HepG2 (cell line): ENCODE results near the gene CGREF1. TPM values are rescaled to one million over a fixed set of nuclear protein-coding genes. Genes with fewer than 3 reads are reported as not detected.

Experiments
- ATF7 ChIP-seq, 2 experiments: fragments of 450-650 bp in 1 of 2; sonication (generic) in 1 of 2; formaldehyde crosslinking in 1 of 2; IDR thresholded peaks; 2 replicates each; pipeline versions ENCODE4 v1.4.0 to v1.6.1; 2016 to 2020; ENCODE audit warnings: antibody characterized with exemption in 1 of 2, mild to moderate bottlenecking in 1 of 2, missing genetic modification reagents in 1 of 2
- GATAD1 ChIP-seq: IDR thresholded peaks from 2 replicates; pipeline ENCODE4 v1.6.1; 2016; ENCODE audit warnings: missing genetic modification reagents, missing compliant biosample characterization
- GPBP1L1 ChIP-seq: sonication (generic); formaldehyde crosslinking; IDR thresholded peaks from 2 replicates; pipeline ENCODE4 v1.5.0; 2020; ENCODE audit warnings: mild to moderate bottlenecking, missing genetic modification reagents
- HHEX ChIP-seq: IDR thresholded peaks from 2 replicates; pipeline ENCODE4 v1.6.1; 2016; ENCODE audit warnings: control low read depth
- NONO ChIP-seq, 2 experiments: fragments of 450-650 bp in 1 of 2; sonication (generic) in 1 of 2; formaldehyde crosslinking in 1 of 2; IDR thresholded peaks in 1 of 2; conservative IDR thresholded peaks in 1 of 2; 2 replicates each; pipeline versions ENCODE4 v1.6.1 to v1.8.0; 2017 to 2022; ENCODE audit warnings: mild to moderate bottlenecking in 1 of 2, missing genetic modification reagents in 1 of 2, moderate library complexity in 1 of 2
- NR0B2 ChIP-seq: sonication (generic); formaldehyde crosslinking; IDR thresholded peaks from 2 replicates; pipeline ENCODE4 v1.4.0; 2020; ENCODE audit warnings: mild to moderate bottlenecking, missing genetic modification reagents
- PHF5A ChIP-seq: IDR thresholded peaks from one replicate; pipeline ENCODE4 v1.6.1; 2018; ENCODE audit warnings: low read depth, missing genetic modification reagents; ENCODE audit not compliant: unreplicated experiment
- SNRNP70 ChIP-seq: fragments of 200-400 bp; formaldehyde crosslinking; IDR thresholded peaks from 2 replicates; pipeline ENCODE4 v1.6.1; 2017; ENCODE audit warnings: mild to moderate bottlenecking, low read depth, low read length, moderate library complexity
- SRY ChIP-seq: sonication (generic); formaldehyde crosslinking; IDR thresholded peaks from 2 replicates; pipeline ENCODE4 v1.8.0; 2022; ENCODE audit warnings: mild to moderate bottlenecking, missing genetic modification reagents
- ZBTB26 ChIP-seq: IDR thresholded peaks from 2 replicates; pipeline ENCODE4 v1.6.1; 2016; ENCODE audit warnings: missing compliant biosample characterization, missing genetic modification reagents, borderline replicate concordance
- ZFP36L2 ChIP-seq: sonication (generic); formaldehyde crosslinking; IDR thresholded peaks from 2 replicates; pipeline ENCODE4 v1.4.0; 2020; ENCODE audit warnings: missing genetic modification reagents
- ZNF232 ChIP-seq: sonication (generic); formaldehyde crosslinking; IDR thresholded peaks from 2 replicates; pipeline ENCODE4 v1.4.0; 2020; ENCODE audit warnings: missing genetic modification reagents, borderline replicate concordance
- ZNF256 ChIP-seq: sonication (generic); formaldehyde crosslinking; conservative IDR thresholded peaks from 2 replicates; pipeline ENCODE4 v1.4.0; 2020; ENCODE audit warnings: missing genetic modification reagents
- ZNF354B ChIP-seq: sonication (generic); formaldehyde crosslinking; IDR thresholded peaks from 2 replicates; pipeline ENCODE4 v1.8.0; 2022; ENCODE audit warnings: mild to moderate bottlenecking, missing genetic modification reagents
- ZNF44 ChIP-seq: sonication (generic); formaldehyde crosslinking; IDR thresholded peaks from 2 replicates; pipeline ENCODE4 v1.5.1; 2020; ENCODE audit warnings: mild to moderate bottlenecking, missing genetic modification reagents
- ZNF441 ChIP-seq: sonication (generic); formaldehyde crosslinking; IDR thresholded peaks from 2 replicates; pipeline ENCODE4 v1.7.0; 2021; ENCODE audit warnings: missing genetic modification reagents, borderline replicate concordance
- ZNF552 ChIP-seq: sonication (generic); formaldehyde crosslinking; IDR thresholded peaks from 2 replicates; pipeline ENCODE4 v1.9.0; 2022; ENCODE audit warnings: missing genetic modification reagents, mild to moderate bottlenecking, borderline replicate concordance
- ZNF878 ChIP-seq: sonication (generic); formaldehyde crosslinking; IDR thresholded peaks from 2 replicates; pipeline ENCODE4 v1.8.1; 2023; ENCODE audit warnings: mild to moderate bottlenecking, missing genetic modification reagents, moderate library complexity
- ZSCAN9 ChIP-seq: IDR thresholded peaks from 2 replicates; pipeline ENCODE4 v1.6.1; 2016; ENCODE audit warnings: borderline replicate concordance
- polyA plus RNA-seq, 8 experiments: library from polyadenylated mRNA; depleted of rRNA in 3 of 8; stranded (reverse) in 7 of 8; unstranded in 1 of 8; fragments of >200 nt; fragmentation: Illumina TruSeq in 4 of 8; extraction: Trizol in 4 of 8; gene quantifications; 2 replicates each; pipeline versions ENCODE4 v1.2.1 to v1.2.3, GENCODE V29; 2011 to 2016; ENCODE audit warnings: low read depth in 4 of 8, missing spikeins in 1 of 8, mixed read lengths in 1 of 8; ENCODE audit not compliant: insufficient read depth in 1 of 8
- total RNA-seq, 5 experiments: library from RNA; depleted of rRNA; stranded (reverse); fragments of >200 nt; fragmentation: Illumina TruSeq; extraction: Trizol; gene quantifications; 2 replicates each; pipeline ENCODE4 v1.2.3, GENCODE V29; 2016; ENCODE audit warnings: low read depth in 1 of 5
- TF ChIP-seq, protein P1 (sequence below): sonication (generic); formaldehyde crosslinking; IDR thresholded peaks from 2 replicates; pipeline ENCODE4 v1.4.0; 2020; ENCODE audit warnings: missing genetic modification reagents
- TF ChIP-seq, protein P2 (sequence below): sonication (generic); formaldehyde crosslinking; IDR thresholded peaks from 2 replicates; pipeline ENCODE4 v1.4.0; 2020; ENCODE audit warnings: low read depth, mild to moderate bottlenecking, missing genetic modification reagents
- TF ChIP-seq, protein P3 (sequence below): sonication (generic); formaldehyde crosslinking; IDR thresholded peaks from 2 replicates; pipeline ENCODE4 v1.5.0; 2020; ENCODE audit warnings: mild to moderate bottlenecking, missing genetic modification reagents

Gene CGREF1
- total and polyA plus RNA-seq, 2 of the 13 experiments (the other 11 are each of a cell fraction or from before 2014, with no cell fraction given): 13.9 to 23.4 TPM

- TF ChIP-seq ZSCAN9 (no peak), NONO (IDR thresholded peaks at IDR 0.05) (no peak), NONO (CRISPR knock-in tag; conservative IDR thresholded peaks at IDR 0.05) (no peak), ZNF441 (no peak), SNRNP70 (no peak), PHF5A (CRISPR knock-in tag) (no peak), ZFP36L2 (CRISPR knock-in tag) (no peak), SRY (no peak), ZNF44 (CRISPR knock-in tag) (no peak), NR0B2 (CRISPR knock-in tag) (no peak), GPBP1L1 (CRISPR knock-in tag) (no peak), ZNF878 (CRISPR knock-in tag) (no peak), ZNF354B (CRISPR knock-in tag) (no peak), ZBTB26 (CRISPR knock-in tag) (no peak), ZNF232 (CRISPR knock-in tag) (no peak), HHEX (no peak), ZNF552 (CRISPR knock-in tag) (no peak), ATF7 (IDR thresholded peaks at IDR 0.05) (no peak), ATF7 (CRISPR knock-in tag; IDR thresholded peaks at IDR 0.05) (no peak), GATAD1 (CRISPR knock-in tag) (no peak), ZNF256 (CRISPR knock-in tag) (no peak)
- TF ChIP-seq, protein P1, sequence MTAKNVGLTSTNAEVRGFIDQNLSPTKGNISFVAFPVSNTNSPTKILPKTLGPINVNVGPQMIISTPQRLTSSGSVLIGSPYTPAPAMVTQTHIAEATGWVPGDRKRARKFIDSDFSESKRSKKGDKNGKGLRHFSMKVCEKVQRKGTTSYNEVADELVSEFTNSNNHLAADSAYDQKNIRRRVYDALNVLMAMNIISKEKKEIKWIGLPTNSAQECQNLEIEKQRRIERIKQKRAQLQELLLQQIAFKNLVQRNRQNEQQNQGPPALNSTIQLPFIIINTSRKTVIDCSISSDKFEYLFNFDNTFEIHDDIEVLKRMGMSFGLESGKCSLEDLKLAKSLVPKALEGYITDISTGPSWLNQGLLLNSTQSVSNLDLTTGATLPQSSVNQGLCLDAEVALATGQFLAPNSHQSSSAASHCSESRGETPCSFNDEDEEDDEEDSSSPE (CRISPR knock-in tag): no peak
- TF ChIP-seq, protein P2, sequence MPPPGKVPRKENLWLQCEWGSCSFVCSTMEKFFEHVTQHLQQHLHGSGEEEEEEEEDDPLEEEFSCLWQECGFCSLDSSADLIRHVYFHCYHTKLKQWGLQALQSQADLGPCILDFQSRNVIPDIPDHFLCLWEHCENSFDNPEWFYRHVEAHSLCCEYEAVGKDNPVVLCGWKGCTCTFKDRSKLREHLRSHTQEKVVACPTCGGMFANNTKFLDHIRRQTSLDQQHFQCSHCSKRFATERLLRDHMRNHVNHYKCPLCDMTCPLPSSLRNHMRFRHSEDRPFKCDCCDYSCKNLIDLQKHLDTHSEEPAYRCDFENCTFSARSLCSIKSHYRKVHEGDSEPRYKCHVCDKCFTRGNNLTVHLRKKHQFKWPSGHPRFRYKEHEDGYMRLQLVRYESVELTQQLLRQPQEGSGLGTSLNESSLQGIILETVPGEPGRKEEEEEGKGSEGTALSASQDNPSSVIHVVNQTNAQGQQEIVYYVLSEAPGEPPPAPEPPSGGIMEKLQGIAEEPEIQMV (CRISPR knock-in tag): no peak
- TF ChIP-seq, protein P3, sequence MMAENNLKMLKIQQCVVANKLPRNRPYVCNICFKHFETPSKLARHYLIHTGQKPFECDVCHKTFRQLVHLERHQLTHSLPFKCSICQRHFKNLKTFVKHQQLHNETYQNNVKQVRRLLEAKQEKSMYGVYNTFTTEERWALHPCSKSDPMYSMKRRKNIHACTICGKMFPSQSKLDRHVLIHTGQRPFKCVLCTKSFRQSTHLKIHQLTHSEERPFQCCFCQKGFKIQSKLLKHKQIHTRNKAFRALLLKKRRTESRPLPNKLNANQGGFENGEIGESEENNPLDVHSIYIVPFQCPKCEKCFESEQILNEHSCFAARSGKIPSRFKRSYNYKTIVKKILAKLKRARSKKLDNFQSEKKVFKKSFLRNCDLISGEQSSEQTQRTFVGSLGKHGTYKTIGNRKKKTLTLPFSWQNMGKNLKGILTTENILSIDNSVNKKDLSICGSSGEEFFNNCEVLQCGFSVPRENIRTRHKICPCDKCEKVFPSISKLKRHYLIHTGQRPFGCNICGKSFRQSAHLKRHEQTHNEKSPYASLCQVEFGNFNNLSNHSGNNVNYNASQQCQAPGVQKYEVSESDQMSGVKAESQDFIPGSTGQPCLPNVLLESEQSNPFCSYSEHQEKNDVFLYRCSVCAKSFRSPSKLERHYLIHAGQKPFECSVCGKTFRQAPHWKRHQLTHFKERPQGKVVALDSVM: peak; percentile 98
Observed at GRCh38 chr2:27087823-27088410, 31.0 kb downstream of the CGREF1 start (continued).
